Globus pallidus (tissue), 1 donor: ENCODE results near the gene CEACAM6.
"Not testable (repeated sequence)": the region's sequence is repeated elsewhere in the genome, so short reads cannot be mapped to it uniquely, and the experiment has no call there.

Source experiments
- DNase-seq: peaks from one replicate; pipeline ENCODE4 v3.0.0-alpha.2; 2015; ENCODE audit warnings: low spot score

The CEACAM6 gene

DNA sequence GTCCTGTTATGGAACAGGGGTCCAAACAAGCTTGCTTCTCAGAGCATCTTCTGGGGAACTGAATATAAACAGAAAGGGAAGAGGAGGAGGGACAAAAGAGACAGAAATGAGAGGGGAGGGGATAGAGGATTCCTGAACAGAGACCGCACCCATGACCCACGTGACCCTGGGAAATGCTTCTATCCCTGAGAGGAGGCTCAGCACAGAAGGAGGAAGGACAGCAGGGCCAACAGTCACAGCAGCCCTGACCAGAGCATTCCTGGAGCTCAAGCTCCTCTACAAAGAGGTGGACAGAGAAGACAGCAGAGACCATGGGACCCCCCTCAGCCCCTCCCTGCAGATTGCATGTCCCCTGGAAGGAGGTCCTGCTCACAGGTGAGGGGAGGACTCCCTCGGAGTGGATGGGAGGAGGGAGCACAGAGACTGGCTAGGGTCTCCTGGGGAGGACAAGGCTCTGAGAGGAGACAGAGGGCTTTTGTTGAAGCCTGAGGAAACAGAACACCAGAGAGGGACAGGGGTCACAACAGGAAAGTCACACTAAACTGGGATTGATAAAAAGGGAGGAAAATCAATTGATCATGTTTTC lies at the start of gene CEACAM6:
CEACAM6 (plus strand) TSS at position 203 of the 586 bp plus-strand sequence; CDS start at position 312, 109 bp downstream.
- no peak for DNase-seq

DNA sequence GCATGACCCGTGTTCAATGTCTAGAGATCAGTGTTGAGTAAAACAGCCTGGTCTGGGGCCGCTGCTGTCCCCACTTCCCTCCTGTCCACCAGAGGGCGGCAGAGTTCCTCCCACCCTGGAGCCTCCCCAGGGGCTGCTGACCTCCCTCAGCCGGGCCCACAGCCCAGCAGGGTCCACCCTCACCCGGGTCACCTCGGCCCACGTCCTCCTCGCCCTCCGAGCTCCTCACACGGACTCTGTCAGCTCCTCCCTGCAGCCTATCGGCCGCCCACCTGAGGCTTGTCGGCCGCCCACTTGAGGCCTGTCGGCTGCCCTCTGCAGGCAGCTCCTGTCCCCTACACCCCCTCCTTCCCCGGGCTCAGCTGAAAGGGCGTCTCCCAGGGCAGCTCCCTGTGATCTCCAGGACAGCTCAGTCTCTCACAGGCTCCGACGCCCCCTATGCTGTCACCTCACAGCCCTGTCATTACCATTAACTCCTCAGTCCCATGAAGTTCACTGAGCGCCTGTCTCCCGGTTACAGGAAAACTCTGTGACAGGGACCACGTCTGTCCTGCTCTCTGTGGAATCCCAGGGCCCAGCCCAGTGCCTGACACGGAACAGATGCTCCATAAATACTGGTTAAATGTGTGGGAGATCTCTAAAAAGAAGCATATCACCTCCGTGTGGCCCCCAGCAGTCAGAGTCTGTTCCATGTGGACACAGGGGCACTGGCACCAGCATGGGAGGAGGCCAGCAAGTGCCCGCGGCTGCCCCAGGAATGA lies 48.4 kb upstream of the CEACAM6 start:
- DNase-seq = peak; percentile 1

GRCh38 chr19:41707502-41707812 lies 47.9 kb upstream of the CEACAM6 start:
- DNase-seq = no peak

DNA sequence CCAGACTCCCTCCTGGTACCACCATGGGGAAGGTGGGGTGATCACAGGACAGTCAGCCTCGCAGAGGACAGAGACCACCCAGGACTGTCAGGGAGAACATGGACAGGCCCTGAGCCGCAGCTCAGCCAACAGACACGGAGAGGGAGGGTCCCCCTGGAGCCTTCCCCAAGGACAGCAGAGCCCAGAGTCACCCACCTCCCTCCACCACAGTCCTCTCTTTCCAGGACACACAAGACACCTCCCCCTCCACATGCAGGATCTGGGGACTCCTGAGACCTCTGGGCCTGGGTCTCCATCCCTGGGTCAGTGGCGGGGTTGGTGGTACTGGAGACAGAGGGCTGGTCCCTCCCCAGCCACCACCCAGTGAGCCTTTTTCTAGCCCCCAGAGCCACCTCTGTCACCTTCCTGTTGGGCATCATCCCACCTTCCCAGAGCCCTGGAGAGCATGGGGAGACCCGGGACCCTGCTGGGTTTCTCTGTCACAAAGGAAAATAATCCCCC lies 47.4 kb upstream of the CEACAM6 start:
- no peak for DNase-seq

DNA sequence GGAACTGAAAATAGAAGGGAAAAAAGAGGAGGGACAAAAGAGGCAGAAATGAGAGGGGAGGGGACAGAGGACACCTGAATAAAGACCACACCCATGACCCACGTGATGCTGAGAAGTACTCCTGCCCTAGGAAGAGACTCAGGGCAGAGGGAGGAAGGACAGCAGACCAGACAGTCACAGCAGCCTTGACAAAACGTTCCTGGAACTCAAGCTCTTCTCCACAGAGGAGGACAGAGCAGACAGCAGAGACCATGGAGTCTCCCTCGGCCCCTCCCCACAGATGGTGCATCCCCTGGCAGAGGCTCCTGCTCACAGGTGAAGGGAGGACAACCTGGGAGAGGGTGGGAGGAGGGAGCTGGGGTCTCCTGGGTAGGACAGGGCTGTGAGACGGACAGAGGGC lies 46.8 kb upstream of the CEACAM6 start, which contains the start of gene CEACAM5:
CEACAM5 (plus strand) TSS at position 146 of the 400 bp plus-strand sequence; CDS start at position 252, 106 bp downstream.
- DNase-seq = no peak

GRCh38 chr19:41709516-41709915 lies 45.8 kb upstream of the CEACAM6 start:
- DNase-seq = not testable (repeated sequence)

GRCh38 chr19:41709951-41710645 lies 45.2 kb upstream of the CEACAM6 start:
- DNase-seq = no peak

DNA sequence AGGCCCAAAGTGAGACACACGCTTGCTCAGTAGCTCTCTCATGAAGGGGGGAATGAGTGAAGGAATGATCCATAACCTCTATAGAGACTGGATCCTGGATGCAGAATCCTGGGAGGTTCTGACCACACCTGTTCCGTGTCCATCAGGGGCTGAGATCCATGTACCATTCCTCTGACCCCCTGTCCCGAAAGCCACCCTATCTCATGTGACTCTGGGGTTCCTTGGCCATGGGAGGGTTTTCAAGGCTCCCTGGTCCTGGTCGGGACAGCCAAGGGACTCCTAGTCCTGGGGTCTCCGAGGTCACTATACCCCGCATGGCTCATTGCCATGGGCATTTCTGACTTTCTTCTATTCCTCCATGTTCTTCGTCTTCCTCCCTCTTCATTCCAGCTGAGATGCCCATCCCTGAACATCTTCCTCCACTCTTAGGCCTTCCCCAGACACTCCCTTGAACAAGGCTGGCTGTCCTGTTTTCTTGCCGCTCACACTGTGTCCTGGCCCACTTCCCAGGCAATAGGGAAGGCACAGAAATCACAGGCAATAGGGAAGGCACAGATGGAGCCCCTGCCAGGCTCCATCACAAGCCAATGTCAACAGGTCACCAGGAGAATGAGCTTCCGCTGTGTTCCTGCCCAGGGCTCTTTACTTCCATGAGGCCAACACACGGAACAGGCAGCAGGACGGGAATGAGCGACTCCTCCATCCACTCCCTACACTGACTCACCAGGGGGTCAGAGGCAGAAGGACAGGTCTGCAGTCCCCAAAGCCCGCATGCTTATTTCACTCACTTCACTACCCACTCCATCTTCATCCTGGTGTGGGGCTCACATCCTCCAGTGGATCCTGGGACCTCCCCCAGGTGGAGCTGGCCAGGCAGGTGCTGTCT lies 43.7 kb upstream of the CEACAM6 start:
- no peak for DNase-seq

DNA sequence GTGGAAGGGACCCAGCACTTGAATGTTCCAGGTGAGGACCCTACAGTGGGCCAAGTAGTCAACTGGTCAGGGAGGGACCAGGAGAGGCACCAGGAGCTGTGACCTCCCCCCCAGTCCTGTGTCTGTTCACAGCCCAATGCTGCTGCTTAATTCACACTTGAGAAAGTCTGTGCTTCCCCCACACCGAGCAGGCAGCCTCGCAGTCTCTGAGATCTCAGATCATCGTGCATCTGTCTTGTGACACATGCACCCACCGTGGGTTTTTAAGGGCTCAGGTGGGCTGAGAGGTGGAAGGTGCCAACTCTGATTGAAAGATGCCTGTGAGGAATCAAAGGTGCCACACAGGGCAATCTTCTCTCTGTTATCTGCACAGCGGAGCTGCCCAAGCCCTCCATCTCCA lies 40.7 kb upstream of the CEACAM6 start:
- DNase-seq = no peak

DNA sequence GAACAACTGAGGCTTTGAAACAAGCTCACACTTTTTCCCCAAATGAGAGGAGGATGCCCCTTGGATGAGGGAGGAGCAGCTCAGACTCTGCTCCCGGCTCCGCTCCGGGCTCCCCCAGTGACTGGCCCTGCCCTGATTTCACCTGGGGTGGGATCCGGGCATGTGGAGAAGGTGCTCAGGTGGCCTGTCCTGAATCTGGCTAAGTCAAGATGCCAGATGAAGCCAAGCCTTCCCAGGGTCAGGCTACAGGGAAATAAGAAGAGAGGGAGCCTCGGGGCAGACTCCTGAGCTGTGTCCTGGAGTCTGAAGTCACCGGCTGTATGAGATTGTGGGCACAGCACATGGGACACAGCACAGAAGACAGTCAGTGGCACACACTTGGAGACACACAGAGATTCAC lies 36.6 kb upstream of the CEACAM6 start:
- no peak for DNase-seq

- DNase-seq = no peak
These were observed 35.2 kb upstream of the CEACAM6 start for GRCh38 chr19:41720103-41720502.

- DNase-seq = no peak
These were observed 28.8 kb upstream of the CEACAM6 start for GRCh38 chr19:41726493-41726892.

DNA sequence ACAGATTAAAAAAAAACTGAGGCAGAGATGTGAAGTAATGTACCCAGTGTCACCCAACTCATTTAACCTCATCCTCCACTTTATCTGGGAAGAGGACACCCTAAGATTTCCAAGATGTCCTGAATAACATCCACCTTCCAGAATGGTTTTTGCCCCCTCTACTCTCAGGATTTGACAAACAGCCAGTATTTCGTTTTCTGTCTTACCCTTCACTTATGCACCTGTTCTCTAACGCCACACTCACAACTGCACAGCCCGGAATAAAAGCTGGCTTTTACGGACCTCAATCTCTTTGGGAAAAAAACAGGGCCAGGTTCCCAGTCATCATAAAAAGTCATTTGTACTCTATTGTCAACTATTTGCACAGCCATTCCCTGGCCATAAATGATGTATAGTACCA lies 21.2 kb upstream of the CEACAM6 start:
- DNase-seq = no peak

- DNase-seq = no peak
These were observed 20.7 kb upstream of the CEACAM6 start for GRCh38 chr19:41734585-41734984.

DNA sequence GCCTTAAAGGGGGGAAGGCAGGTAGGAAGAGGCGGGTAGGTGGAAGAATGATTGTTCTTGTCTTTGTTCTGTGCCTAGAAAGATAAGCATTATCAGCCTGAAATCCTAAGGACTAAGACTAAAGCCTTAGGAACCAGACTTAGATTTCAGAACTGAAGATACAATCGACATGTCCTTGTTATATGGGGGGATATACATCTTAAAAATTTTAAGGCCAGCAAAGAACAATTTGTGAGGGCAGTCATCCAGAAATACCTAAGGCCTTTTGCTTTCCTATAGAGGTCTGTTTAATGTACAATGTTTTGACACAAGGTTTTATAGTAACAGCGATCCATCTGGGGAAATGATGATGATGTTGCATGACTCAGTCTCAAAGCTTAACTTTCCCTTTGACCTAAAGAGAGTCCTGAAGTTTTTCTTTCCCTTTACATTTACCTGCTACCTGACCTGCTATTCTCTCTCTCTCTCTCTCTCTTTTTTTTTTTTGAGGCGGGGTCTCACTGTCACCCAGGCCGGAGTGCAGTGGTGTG lies 20.2 kb upstream of the CEACAM6 start:
- DNase-seq = no peak

GRCh38 chr19:41739361-41739760 lies 16.0 kb upstream of the CEACAM6 start:
- DNase-seq = no peak

DNA sequence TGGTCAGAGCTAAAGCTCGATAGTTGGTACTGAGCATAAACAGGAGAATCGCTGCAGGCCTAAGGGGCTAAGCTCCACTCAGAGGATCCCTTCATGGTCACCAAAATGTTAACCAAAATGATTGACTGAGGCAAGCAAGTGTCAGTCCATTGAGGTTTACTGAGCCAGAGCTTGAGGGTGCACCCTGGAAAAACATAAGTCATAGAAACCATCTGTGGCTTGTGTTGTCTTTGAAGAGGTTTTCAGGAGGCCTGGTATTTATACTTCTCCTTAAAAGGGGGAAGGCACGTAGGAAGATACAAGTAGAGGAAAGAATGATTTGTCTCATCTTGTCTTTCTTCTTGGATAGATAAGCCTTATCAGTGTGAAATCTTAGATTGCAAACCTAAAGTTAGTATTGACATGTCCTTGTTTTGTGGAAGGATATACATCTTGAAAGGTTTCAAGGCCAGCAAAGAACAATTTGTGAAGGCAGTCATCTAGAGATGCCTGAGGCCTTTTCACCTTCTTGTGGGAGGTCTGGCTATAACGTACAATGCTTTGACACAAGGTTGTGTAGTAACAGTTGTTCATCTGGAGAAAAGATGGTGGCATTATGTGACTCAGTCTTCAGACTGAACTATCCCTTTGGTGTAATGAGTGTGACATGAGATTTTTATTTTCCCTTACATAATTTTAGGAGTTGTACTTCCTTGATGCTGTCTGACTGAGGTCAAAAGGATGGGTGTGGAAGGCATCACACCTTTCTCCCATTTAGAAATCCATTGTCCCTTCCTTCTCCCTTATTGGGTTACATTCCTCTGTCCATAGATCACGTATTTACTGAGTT lies 14.7 kb upstream of the CEACAM6 start:
- DNase-seq = no peak

- DNase-seq = no peak
These were observed 14.1 kb upstream of the CEACAM6 start for GRCh38 chr19:41741244-41741554.

DNA sequence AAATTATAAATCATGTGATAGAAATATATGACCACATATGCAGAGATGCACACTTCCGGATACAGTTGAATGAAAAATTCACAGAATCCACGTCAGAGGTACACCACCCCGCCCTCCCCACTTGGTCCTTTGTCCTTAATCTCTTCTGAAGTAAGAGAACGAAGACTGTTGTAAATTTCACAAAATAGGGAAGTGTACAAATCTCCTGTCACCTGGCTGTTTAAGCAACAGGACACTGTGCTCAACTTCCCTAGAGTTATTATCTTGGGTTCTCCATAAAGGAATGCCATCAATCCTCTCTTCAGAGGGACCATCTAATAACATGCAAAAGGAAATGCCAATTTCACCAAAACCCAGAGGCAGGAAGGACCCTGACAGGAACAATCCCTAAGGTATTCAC lies 10.5 kb upstream of the CEACAM6 start:
- no peak for DNase-seq

GRCh38 chr19:41745756-41746155 lies 9.6 kb upstream of the CEACAM6 start:
- DNase-seq = no peak
